Transverse colon (tissue), 3 donors: ENCODE data around the gene TNPO2.

Experiments
- CTCF ChIP-seq, 5 experiments: fragments of 200-600 bp in 3 of 5; fragments of 450-650 bp in 2 of 5; sonication (generic) in 3 of 5; IDR thresholded peaks; 1 replicate in 2 of 5; 2 replicates in 3 of 5; pipeline ENCODE4 v1.5.1; 2016 to 2017; ENCODE audit warnings: antibody characterized with exemption in 5 of 5, inconsistent platforms in 3 of 5, mild to moderate bottlenecking in 2 of 5, moderate library complexity in 1 of 5
- EP300 ChIP-seq: sonication (generic); formaldehyde crosslinking; IDR thresholded peaks from one replicate; pipeline ENCODE4 v1.6.1; 2017; ENCODE audit warnings: antibody characterized with exemption, low read depth
- POLR2A ChIP-seq: fragments of 450-650 bp; IDR thresholded peaks from one replicate; pipeline ENCODE4 v1.6.1; 2016; ENCODE audit warnings: antibody characterized with exemption, mild to moderate bottlenecking, moderate library complexity

GRCh38 chr19:12695997-12696365 lies 27.8 kb downstream of the TNPO2 start:
- TF ChIP-seq CTCF (IDR thresholded peaks at IDR 0.05) (no peak), EP300 (no peak), POLR2A (no peak)
